ENCODE data around the gene PITHD1.

DNA sequence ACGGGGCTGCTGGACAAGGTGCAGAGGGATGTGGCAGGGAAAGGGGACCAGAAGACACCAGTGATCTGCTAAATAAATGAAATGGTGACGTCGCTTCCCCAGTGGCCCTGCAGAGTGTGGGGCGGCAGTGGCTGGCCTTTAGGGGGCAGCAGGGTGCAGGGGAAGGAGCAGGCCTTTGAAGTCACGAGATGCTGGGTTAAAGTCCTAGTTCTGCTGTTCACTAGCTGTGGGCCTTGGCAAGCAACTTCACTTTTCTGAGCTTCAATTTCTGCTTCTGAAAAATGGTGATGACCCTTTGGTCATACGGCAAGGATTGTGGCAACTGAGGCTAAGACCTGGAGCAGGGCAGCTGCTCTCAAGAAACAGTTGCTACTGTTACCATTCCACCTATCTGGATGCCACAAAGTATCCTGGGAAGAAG is 31.5 kb downstream of the PITHD1 start:
- TF ChIP-seq EZH2 (IDR thresholded peaks at IDR 0.05) (no peak), POLR2AphosphoS5 (IDR thresholded peaks at IDR 0.05; ENCODE audit: borderline replicate concordance, low read depth, low read length) (no peak), FOXP2 (optimal IDR thresholded peaks at IDR 0.05; ENCODE audit: control extremely low read depth, extremely low read length, insufficient read depth) (no peak)
